Stimulated activated CD4-positive, alpha-beta T cell treated with anti-CD3 and anti-CD28 coated beads, TNF-alpha, amount 100 ng/mL, for 1 hour (primary cell): ENCODE data around the gene GTF2IRD1.
A peak's percentile ranks its signal among the peaks of the same experiment; 100 is the strongest.
"Not testable (repeated sequence)": the region's sequence is repeated elsewhere in the genome, so short reads cannot be mapped to it uniquely, and the experiment has no call there.

Experiments
- DNase-seq, 3 donors: peaks; one replicate each; pipeline ENCODE4 v3.0.0-alpha.2; 2020; ENCODE audit warnings: low read depth in 3 of 3, low spot score in 1 of 3

GTF2IRD1 gene

DNA sequence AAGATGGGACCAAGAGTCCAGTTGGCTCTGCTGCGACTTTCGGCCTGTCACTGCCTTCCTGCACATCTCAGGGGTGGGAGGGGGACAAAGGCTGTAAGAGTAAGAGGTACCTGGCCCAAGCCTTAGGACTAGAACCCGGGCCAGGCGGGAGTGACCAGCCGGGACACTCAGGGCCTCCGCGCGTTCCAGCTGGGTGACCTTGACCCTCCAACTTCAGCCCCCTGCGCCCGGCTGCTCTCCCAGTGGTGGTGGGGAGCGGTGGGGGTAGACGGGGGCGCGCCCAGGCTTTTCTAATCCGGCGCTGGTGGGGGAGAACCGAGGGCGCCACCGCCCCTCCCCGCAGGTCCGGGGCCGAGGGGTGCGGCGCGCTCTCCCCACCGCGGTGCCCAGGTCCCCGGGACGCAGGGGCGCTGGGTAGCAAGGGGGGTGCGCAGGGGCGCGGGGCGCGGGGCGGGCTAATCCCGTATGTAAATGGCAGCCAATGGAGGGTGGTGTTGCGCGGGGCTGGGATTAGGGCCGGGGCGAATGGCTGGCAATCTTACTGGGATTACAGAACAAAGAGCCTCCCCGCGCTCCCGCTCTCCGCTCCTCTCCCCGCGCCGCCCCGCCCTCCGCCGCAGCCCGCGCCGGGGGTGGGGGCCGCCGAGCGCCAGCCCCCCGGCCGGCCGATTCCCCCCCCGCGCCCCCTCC, at the start of gene GTF2IRD1:
GTF2IRD1 (plus strand) TSS at position 585 of the 690 bp plus-strand sequence. CDS start 54,175 bp downstream, outside the sequence.
- peak in 1 of 3 donors; percentile 22 for DNase-seq

GRCh38 chr7:74404388-74404700, 49.4 kb upstream of the GTF2IRD1 start:
- DNase-seq, result no peak

GRCh38 chr7:74404741-74405140, 49.0 kb upstream of the GTF2IRD1 start:
- no peak for DNase-seq

DNA sequence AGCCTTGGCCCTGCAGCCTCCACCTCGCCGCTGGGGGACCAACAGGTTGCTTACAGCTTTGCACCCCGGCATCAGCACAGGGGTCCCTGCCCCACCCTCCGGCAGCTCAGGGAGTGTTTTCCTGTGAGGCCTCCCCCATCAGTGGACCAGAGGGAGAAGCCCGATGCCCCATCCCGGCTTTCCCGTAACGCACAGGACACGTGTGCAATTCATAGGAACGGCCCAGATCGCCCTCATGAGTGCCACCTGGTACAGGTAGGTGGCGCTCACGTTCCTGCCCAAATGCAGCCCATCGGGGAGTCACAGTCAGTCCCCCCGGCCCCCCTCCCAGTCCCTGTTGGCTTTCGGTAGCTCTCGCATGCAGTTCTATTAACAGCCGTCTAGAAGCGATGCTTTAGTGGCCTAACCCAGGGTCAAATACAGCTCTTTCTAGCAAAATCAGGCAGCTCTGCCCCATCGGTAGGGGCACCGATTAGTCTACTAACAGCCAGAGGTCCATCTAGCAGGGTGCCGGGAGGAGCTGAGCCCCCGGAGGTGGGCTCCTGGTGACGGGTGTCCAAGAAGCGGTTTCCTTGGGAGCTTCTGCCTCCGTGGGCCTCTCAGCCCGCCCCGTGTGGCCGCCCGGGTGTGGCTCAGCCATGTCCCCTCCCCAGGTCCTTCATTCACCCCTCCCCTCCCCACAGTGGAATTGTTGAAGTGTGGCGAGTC, 48.4 kb upstream of the GTF2IRD1 start:
- no peak for DNase-seq

DNA sequence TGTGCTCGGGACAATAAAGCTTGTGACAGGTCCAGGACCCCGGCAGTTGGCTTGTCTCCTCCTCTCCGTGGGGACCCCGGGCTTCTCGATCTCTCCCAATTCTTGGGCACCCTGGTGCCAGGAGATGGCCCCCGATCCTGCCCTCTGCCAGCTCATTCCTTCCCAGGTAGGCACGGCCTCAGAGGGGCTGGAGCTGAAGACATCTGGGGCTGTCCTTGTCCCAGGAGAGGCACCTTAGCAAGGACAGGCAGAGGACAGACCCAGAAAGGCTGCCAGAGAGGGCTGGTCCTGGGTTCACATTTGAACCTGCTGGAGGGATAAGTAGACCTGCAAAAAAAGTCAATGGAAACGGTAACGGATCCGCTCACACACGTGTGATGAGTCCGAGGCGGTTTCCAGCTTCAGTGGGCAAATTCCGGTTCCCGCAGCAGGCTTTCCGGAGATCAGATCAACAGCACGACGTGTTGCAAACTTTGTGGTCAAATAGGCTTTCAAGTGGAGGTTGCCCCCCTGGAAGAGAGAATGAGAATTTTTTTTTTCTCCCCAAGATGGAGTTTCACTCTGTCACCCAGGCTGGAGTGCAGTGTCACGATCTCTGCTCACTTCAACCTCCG, 47.7 kb upstream of the GTF2IRD1 start:
- DNase-seq, result no peak

DNA sequence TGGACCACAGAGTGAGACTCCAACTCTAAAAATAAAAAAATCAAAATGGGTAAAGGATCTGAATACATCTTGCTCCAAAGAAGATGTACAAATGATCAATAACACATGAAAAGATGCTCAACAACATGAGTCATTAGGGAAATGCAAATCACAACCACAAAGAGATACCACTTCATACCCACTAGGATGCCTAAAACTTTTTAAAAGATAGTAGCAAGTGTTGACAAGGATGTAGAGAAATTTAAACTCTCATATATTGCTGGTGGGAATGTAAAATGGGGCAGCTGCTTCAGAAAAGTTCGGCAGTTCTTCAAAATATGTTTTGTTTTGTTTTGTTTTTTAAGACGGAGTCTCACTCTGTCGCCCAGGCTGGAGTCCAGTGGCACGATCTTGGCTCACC, 45.7 kb upstream of the GTF2IRD1 start:
- no peak for DNase-seq

- no peak for DNase-seq
These were observed 44.1 kb upstream of the GTF2IRD1 start for GRCh38 chr7:74409571-74409970.

- no peak for DNase-seq
These were observed 42.9 kb upstream of the GTF2IRD1 start for GRCh38 chr7:74410772-74411171.

GRCh38 chr7:74411571-74411970, 42.1 kb upstream of the GTF2IRD1 start:
- not testable (repeated sequence) for DNase-seq

- DNase-seq, result no peak
These were observed 41.6 kb upstream of the GTF2IRD1 start for GRCh38 chr7:74412056-74412455.

DNA sequence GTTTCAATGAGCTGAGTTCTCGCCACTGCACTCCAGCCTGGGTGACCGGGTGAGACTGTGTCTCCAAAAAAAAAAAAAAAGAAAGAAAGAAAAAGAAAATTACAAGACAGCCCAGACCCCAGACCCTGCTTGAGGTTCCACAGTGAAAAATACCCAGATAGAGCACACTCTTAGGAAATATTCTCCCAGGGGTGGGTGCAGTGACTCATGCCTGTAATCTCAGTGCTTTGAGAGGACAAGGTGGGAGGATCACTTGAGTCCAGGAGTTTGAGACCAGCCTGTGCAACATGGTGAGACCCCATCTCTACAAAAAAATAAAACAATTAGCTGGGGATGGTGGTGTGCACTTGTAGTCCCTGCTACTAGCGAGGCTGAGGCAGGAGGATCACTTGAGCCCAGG, 41.1 kb upstream of the GTF2IRD1 start:
- no peak for DNase-seq

DNA sequence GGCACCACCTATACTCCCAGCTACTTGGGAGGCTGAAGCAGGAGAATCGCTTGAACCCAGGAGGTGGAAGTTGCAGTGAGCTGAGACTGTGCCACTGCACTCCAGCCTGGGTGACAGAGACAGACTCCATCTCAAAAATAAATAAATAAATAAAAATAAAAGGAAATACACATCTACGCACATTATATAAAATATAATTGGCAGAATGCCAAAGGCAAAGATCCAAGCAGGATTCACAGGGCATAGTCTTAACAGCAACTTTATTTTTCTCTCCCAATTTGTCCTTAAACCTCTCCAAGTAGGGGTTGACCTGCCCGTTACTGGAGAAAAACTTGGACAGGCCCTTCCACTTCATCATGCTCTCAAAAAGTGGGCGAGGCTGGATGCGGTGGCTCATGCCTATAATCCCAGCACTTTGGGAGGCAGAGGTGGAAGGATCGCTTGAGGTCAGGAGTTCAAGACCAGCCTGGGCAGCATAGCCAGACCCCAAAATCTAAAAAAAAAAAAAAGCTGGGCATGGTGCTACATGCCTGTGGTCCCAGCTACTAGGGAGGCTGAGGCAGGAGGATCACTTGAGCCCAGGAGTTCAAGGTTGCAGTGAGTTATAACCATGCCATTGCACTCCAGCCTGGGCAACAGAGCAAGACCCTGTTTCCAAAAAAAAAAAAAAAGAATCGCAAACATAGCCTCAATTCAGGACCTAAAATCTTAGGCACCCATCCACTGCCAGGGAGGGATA, 38.9 kb upstream of the GTF2IRD1 start:
- DNase-seq, result not testable (repeated sequence)

- peak in 2 of 3 donors; percentile 18 to 28 for DNase-seq
These were observed 36.2 kb upstream of the GTF2IRD1 start for GRCh38 chr7:74417419-74417971.

- DNase-seq, result no peak
These were observed 35.6 kb upstream of the GTF2IRD1 start for GRCh38 chr7:74418076-74418475.

- DNase-seq, result no peak
These were observed 35.2 kb upstream of the GTF2IRD1 start for GRCh38 chr7:74418538-74418937.

GRCh38 chr7:74419232-74419631, 34.5 kb upstream of the GTF2IRD1 start:
- DNase-seq, result not testable (repeated sequence)

- no peak for DNase-seq
These were observed 33.7 kb upstream of the GTF2IRD1 start for GRCh38 chr7:74420006-74420405.

DNA sequence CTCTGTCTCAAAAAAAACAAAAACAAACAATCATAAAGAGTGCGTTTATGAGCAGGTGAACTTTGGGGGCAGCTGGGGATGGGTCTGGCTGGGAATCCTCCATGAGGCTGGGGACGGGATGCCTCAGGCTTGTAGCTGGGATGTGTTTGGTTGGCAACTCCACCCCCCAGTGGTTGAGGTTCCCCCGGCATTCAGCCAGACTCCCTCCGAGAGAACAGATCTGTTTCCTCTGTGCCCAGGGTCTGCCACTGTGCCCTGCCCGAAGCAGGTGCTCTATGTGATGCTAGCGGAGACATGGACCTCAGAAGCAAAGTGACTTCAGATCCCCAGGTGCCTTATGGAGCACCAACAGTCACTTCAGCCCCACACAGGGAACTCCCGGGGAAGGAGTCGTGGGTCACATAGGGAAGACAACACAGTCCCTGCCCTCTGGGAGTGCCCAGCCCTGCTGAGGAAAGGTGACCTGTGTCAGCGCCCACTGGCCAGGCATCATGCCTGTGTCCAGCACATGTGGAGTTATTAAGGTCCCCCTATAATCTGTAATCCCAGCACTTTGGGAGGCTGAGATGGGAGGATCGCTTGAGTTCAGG, 29.3 kb upstream of the GTF2IRD1 start:
- DNase-seq, result no peak

GRCh38 chr7:74428023-74428422, 25.7 kb upstream of the GTF2IRD1 start:
- DNase-seq, result no peak

GRCh38 chr7:74429153-74429747, 24.5 kb upstream of the GTF2IRD1 start:
- no peak for DNase-seq

GRCh38 chr7:74430409-74430808, 23.3 kb upstream of the GTF2IRD1 start:
- not testable (repeated sequence) for DNase-seq
